Measurements from ENCODE around the gene ACTR3C.

Gene ACTR3C

GRCh38 chr7:150369748-150370501, 46.6 kb upstream of the ACTR3C start:
- DNase-seq: no peak
- TF ChIP-seq CTCF (IDR thresholded peaks at IDR 0.05): no peak
- Histone ChIP-seq H3K36me3 (peaks cover 24 to 46% (median 34%) of the 10 kb centered on the region in 3 donors), H3K4me3 (peak overlapping the region; percentile 66 to 74), H3K27me3 (no peaks in the 10 kb centered on the region), H3K9me3 (no peaks in the 10 kb centered on the region), H3K27ac (peak overlapping the region; percentile 89 to 95), H3K4me1 (peaks cover 0 to 44% (median 23%) of the 10 kb centered on the region in 4 donors)
- intact Hi-C loops (cut with DNase I; ENCODE audit: low total_unique reads): loop anchor here (2.0 kb wide), 1 partner anchor 35 kb away; a partner anchor contains a TSS

GRCh38 chr7:150368884-150369747, 45.8 kb upstream of the ACTR3C start:
- Histone ChIP-seq H3K27me3 (no peaks in the 10 kb centered on the region), H3K27ac (peak overlapping the region; percentile 89 to 95), H3K9me3 (no peaks in the 10 kb centered on the region), H3K36me3 (peaks cover 22 to 40% (median 29%) of the 10 kb centered on the region in 3 donors), H3K4me1 (peaks cover 0 to 44% (median 23%) of the 10 kb centered on the region in 4 donors), H3K4me3 (peak overlapping the region; percentile 66 to 74)
- peak; percentile 59 to 88 for DNase-seq
- TF ChIP-seq CTCF (IDR thresholded peaks at IDR 0.05): no peak
- intact Hi-C loops (cut with DNase I; ENCODE audit: low total_unique reads): loop anchor here (2.0 kb wide), 1 partner anchor 36 kb away; a partner anchor contains a TSS

GRCh38 chr7:150368096-150368883, 44.9 kb upstream of the ACTR3C start, which contains the start of gene REPIN1:
Gene REPIN1, plus strand, starts transcription at chr7:150368822. Its CDS starts 890 bp downstream, at chr7:150369712.
- intact Hi-C loops (cut with DNase I; ENCODE audit: low total_unique reads): loop anchor here (2.0 kb wide), 1 partner anchor 37 kb away; a partner anchor contains a TSS
- Histone ChIP-seq H3K4me1 (peaks cover 0 to 40% (median 22%) of the 10 kb centered on the region in 4 donors), H3K27ac (peak within 1 kb of the TSS; percentile 89 to 95), H3K27me3 (no peaks in the 10 kb centered on the region), H3K36me3 (peaks cover 15 to 31% (median 21%) of the 10 kb centered on the region in 3 donors), H3K4me3 (peak within 1 kb of the TSS; percentile 66 to 74), H3K9me3 (no peaks in the 10 kb centered on the region)
- TF ChIP-seq CTCF (IDR thresholded peaks at IDR 0.05): no peak
- DNase-seq: peak; percentile 91 to 96

GRCh38 chr7:150367677-150368095, 44.3 kb upstream of the ACTR3C start:
- Histone ChIP-seq H3K27me3 (no peaks in the 10 kb centered on the region), H3K36me3 (peaks cover 9 to 25% (median 15%) of the 10 kb centered on the region in 3 donors), H3K4me1 (peaks cover 0 to 34% (median 19%) of the 10 kb centered on the region in 4 donors), H3K4me3 (peak overlapping the region; percentile 66 to 74), H3K27ac (peak overlapping the region; percentile 89 to 95), H3K9me3 (no peaks in the 10 kb centered on the region)
- intact Hi-C loops (cut with DNase I; ENCODE audit: low total_unique reads): loop anchor here (2.0 kb wide), 1 partner anchor 37 kb away; a partner anchor contains a TSS
- no peak for DNase-seq
- no peak for TF ChIP-seq CTCF (IDR thresholded peaks at IDR 0.05)

All from tibial artery (tissue), 4 donors.